HG03571 (cell line): ENCODE measurements around the gene CCDC92.

Experiments used
- ATAC-seq: cut with Tn5 transposase; IDR thresholded peaks from one replicate; pipeline ENCODE4 v1.9.1; 2021; ENCODE audit not compliant: unreplicated experiment

Gene CCDC92

DNA sequence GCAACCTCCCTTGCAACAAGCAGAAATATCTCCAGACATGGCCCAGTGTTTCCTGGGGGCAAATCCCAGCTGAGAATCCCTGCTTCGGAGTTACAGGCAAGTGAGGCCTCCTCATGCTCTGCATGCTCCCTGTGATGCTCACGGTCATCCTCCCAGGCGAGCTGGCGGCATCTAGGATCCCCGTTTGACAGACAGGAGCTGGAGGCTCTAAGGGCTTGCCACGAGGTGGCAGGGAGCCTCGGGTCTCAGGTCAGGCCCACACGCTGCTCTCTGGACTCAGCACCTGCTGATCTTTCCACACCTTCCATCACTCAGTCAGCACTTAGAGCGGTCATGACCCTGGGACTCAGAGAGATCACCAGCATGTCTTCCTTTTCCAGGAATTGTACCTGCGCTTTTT is 79.8 kb downstream of the CCDC92 start:
- no peak for ATAC-seq

DNA sequence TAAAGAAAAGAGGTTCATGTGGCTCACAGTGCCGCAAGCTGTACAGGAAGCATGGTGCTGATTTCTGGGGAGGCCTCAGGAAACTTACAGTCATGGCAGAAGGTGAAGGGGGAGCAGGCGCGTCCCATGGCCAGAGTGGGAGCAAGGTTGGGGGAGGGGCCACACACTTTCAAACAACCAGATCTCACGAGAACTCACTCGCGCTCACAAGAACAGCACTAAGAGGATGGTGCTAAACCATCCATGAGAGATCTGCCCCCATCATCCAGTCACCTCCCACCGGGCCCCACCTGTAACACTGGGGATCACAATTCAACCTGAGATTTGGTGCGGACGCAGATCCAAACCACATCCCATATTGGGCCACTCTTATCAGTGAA is 80.5 kb downstream of the CCDC92 start:
- ATAC-seq = no peak

DNA sequence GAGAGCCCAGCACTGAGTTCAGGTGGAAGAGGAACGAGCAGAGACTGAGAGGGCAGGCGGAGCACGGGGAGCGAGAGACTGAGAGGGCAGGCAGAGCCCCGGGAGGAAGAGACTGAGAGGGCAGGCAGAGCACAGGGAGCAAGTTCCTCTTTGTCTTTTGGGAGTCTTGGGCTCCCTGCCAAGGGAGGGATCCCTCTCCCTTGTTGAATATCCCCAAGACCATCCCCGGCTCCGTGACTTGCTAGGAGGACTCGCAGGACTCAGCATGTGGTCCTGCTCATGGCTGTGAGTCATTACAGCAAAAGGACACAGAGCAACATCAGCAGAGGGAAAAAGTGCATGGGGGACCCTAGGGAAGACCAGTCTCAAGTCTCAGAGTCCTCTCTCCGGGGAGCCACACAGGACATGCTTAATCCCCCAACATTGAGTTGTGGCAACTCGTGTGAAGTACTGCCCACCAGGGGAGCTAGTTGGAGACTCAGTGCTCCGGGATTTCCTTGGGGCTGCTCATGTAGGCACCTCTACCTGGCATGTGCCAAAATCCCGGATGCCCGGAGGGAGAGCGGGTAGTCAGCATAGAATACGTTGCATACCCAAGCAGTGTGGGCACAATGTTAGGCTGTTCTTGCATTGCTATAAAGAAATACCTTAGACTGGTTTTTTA is 81.0 kb downstream of the CCDC92 start:
- ATAC-seq = no peak

GRCh38 chr12:123891011-123891410 is 81.6 kb downstream of the CCDC92 start:
- no peak for ATAC-seq

DNA sequence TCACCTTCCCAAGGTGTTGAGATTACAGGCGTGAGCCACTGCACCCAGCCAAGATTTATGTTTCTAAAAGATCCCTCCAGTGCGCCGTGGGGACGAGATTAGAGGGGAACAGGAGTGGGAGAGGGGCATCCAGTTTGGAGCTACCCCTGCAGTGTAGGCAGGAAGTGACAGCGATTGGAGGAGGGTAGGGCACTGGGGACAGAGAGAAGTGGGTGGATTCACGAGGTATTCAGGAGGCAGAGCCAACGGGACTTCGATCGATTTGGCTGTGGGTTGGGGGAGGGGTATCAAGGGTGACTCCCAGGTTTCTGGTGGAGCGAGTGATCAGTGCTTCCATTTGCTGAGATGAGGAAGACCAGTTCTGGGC is 82.1 kb downstream of the CCDC92 start:
- no peak for ATAC-seq

DNA sequence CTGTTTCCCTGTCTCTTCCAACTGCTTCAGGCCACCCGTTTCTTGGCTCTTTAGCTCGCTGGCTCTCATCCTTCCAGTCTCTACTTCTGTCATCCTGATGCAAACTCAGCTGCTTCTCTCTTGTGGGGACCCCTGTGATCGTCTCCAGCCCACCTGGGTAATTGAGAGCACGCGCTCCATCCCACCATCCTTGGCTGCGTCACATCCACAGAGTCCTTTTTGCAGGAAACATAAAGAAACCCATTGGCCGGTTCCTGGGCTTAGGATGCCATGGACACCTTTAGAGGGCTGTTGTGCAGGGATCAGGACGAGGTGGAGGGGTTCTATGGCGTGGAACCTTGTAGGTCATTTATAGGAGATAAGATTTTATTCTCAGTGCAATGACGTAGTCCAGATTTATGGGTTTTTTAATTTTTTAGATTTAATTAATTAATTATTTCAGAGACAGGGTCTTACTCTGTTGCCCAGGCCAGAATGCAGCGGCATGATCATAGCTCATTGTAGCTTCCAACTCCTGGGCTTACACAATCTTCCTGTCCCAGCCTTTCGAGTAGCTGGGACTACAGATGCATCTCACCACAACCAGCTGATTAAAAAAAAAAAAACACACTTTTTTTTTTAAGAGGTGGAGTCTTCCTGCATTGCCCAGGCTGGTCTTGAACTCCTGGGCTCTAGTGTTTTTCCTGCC is 82.6 kb downstream of the CCDC92 start:
- ATAC-seq = no peak

DNA sequence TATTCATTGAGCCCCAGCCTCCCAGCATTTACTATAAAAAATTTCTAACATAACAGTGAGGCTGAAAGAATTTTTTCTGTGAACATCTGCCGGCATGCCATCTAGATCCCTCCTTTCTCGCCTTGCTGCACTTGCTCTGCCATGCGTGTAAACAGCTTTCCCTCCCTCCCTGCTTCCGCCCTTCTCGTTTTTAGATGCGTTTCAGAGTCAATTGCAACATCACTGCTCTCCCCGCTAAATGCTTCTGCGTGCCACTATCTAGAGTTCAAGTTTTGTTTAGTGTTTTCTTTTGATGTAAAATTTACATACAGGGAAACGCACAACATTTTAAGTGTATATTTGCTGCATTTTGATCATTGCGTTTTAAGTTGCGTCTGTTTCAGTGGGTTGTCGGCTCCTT is 83.6 kb downstream of the CCDC92 start:
- no peak for ATAC-seq

- no peak for ATAC-seq
These were observed 85.6 kb downstream of the CCDC92 start for GRCh38 chr12:123886931-123887582.

- no peak for ATAC-seq
These were observed 86.4 kb downstream of the CCDC92 start for GRCh38 chr12:123886258-123886657.
